Choroid plexus epithelial cell (primary cell): ENCODE results near the gene TSTD2.

Experiments
- DNase-seq: peaks from one replicate; pipeline ENCODE4 v3.0.0-alpha.2; 2010; ENCODE audit warnings: low read depth
- H3K4me3 ChIP-seq: 2 replicates; pipeline ENCODE4 v1.5.1; 2011; ENCODE audit warnings: low read depth, mild to moderate bottlenecking, control low read depth, low read length, moderate library complexity
- CTCF ChIP-seq: conservative IDR thresholded peaks from 2 replicates; pipeline ENCODE4 v1.5.1; 2011; ENCODE audit warnings: low read depth, mild to moderate bottlenecking, control low read depth, inconsistent platforms, low read length, moderate library complexity

TSTD2 gene

GRCh38 chr9:97666907-97667686, 33.9 kb upstream of the TSTD2 start:
- H3K4me3 ChIP-seq, result no peak overlapping the region
- DNase-seq, result no peak
- no peak for TF ChIP-seq CTCF

GRCh38 chr9:97665742-97666141, 32.6 kb upstream of the TSTD2 start:
- H3K4me3 ChIP-seq, result no peak overlapping the region
- no peak for DNase-seq
- no peak for TF ChIP-seq CTCF

- TF ChIP-seq CTCF, result no peak
- peak; percentile 70 for DNase-seq
These were observed 27.7 kb upstream of the TSTD2 start for GRCh38 chr9:97660847-97661246.

GRCh38 chr9:97660340-97660739, 27.2 kb upstream of the TSTD2 start:
- no peak for DNase-seq
- no peak overlapping the region for H3K4me3 ChIP-seq
- no peak for TF ChIP-seq CTCF

More at GRCh38 chr9:97660847-97661246, 27.7 kb upstream of the TSTD2 start:
- no peak overlapping the region for H3K4me3 ChIP-seq

- no peak overlapping the region for H3K4me3 ChIP-seq
- no peak for DNase-seq
- TF ChIP-seq CTCF, result no peak
These were observed 26.6 kb upstream of the TSTD2 start for GRCh38 chr9:97659771-97660170.

- TF ChIP-seq CTCF, result no peak
- H3K4me3 ChIP-seq, result no peak overlapping the region
- no peak for DNase-seq
These were observed 25.5 kb upstream of the TSTD2 start for GRCh38 chr9:97658707-97659106.

- no peak overlapping the region for H3K4me3 ChIP-seq
- no peak for DNase-seq
- TF ChIP-seq CTCF, result no peak
These were observed 18.5 kb upstream of the TSTD2 start for GRCh38 chr9:97651646-97652045.
